ENCODE results near the gene SMIM36.
A peak's percentile ranks its signal among the peaks of the same experiment; 100 is the strongest.
"Not testable (repeated sequence)": the region's sequence is repeated elsewhere in the genome, so short reads cannot be mapped to it uniquely, and the experiment has no call there.

SMIM36 gene

GRCh38 chr17:55426851-55427586, 84.2 kb downstream of the SMIM36 start:
- no peak overlapping the region for H2AFZ ChIP-seq (ENCODE audit: low read depth, low read length, severe bottlenecking)
- H3K4me3 ChIP-seq (ENCODE audit: insufficient read depth, low read length, poor library complexity, severe bottlenecking): no peak overlapping the region
- H3K9ac ChIP-seq (ENCODE audit: low read length): no peak overlapping the region
- H3K4me2 ChIP-seq (ENCODE audit: low read depth, low read length, poor library complexity, severe bottlenecking): no peak overlapping the region
- H3K79me2 ChIP-seq (ENCODE audit: insufficient read depth, low read length): no peaks in the 10 kb centered on the region
- no peak for TF ChIP-seq CTCF (IDR thresholded peaks at IDR 0.05; ENCODE audit: insufficient read depth, low read length, poor library complexity, severe bottlenecking)
- TF ChIP-seq EZH2phosphoT487 (conservative IDR thresholded peaks at IDR 0.05; ENCODE audit: low read length): no peak
- no peaks in the 10 kb centered on the region for H3K27me3 ChIP-seq (ENCODE audit: low read length)
- H3K9me3 ChIP-seq (ENCODE audit: insufficient read depth, low read length): no peaks in the 10 kb centered on the region
- H3K27ac ChIP-seq (ENCODE audit: low read depth, low read length): no peak overlapping the region
- H4K20me1 ChIP-seq (ENCODE audit: low read depth, low read length): no peaks in the 10 kb centered on the region
- no peaks in the 10 kb centered on the region for H3F3A ChIP-seq (ENCODE audit: insufficient read depth)
- H3K36me3 ChIP-seq (ENCODE audit: low read length): no peaks in the 10 kb centered on the region
- H3K9me2 ChIP-seq (replicated peaks; ENCODE audit: insufficient read depth, low read length): no peaks in the 10 kb centered on the region

DNA sequence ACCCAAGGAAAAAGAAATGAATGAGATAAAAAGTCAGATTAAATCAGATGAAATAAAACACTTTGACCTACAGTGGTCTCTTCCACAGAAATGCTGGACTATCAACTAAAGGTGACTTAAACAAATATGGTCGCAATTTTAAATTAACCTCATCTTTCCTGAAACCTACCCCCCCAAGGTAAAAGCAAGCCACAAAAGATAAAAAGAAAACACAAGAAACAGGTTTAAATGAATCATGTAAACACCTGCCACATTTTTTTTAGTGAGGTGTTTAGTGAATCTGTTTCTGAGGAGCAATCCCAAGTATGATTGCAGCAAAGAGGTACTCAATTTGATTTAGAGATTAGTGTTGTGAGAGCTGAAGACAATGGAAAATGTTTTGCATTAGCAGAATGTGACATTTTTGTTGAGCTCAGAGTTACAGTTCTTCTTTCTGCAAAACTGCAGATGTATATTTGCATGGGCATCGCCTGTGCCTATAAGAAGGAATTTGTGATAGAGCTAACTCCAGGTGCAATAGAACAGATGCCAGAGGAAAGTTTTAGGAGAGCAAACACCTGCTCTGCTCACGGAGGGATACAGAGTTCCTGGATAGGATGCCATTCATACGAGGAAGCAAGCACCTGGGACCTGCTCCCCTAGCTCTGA, 86.2 kb downstream of the SMIM36 start:
- Histone ChIP-seq H3K4me2 (ENCODE audit: low read depth, low read length, poor library complexity, severe bottlenecking) (peak overlapping the region; percentile 31), H3K27ac (ENCODE audit: low read depth, low read length) (no peak overlapping the region), H3K9ac (ENCODE audit: low read length) (no peak overlapping the region), H3K79me2 (ENCODE audit: insufficient read depth, low read length) (peaks cover 6% of the 10 kb centered on the region; the same call in 1 of the 2 replicates), H2AFZ (ENCODE audit: low read depth, low read length, severe bottlenecking) (no peak overlapping the region), H3K27me3 (ENCODE audit: low read length) (no peaks in the 10 kb centered on the region), H3K36me3 (ENCODE audit: low read length) (no peaks in the 10 kb centered on the region), H3K9me3 (ENCODE audit: insufficient read depth, low read length) (no peaks in the 10 kb centered on the region), H4K20me1 (ENCODE audit: low read depth, low read length) (no peaks in the 10 kb centered on the region), H3K4me3 (ENCODE audit: insufficient read depth, low read length, poor library complexity, severe bottlenecking) (no peak overlapping the region), H3F3A (ENCODE audit: insufficient read depth) (peaks cover 6% of the 10 kb centered on the region), H3K9me2 (replicated peaks; ENCODE audit: insufficient read depth, low read length) (no peaks in the 10 kb centered on the region)
- TF ChIP-seq EZH2phosphoT487 (conservative IDR thresholded peaks at IDR 0.05; ENCODE audit: low read length): no peak
- no peak for TF ChIP-seq CTCF (IDR thresholded peaks at IDR 0.05; ENCODE audit: insufficient read depth, low read length, poor library complexity, severe bottlenecking)

- H3K27ac ChIP-seq (ENCODE audit: low read depth, low read length): no peak overlapping the region
- H3F3A ChIP-seq (ENCODE audit: insufficient read depth): peaks cover 9% of the 10 kb centered on the region
- H2AFZ ChIP-seq (ENCODE audit: low read depth, low read length, severe bottlenecking): no peak overlapping the region
- H3K9ac ChIP-seq (ENCODE audit: low read length): no peak overlapping the region
- H4K20me1 ChIP-seq (ENCODE audit: low read depth, low read length): no peaks in the 10 kb centered on the region
- no peaks in the 10 kb centered on the region for H3K36me3 ChIP-seq (ENCODE audit: low read length)
- H3K9me3 ChIP-seq (ENCODE audit: insufficient read depth, low read length): no peaks in the 10 kb centered on the region
- H3K79me2 ChIP-seq (ENCODE audit: insufficient read depth, low read length): peaks cover 6% of the 10 kb centered on the region; the same call in 1 of the 2 replicates
- no peak overlapping the region for H3K4me3 ChIP-seq (ENCODE audit: insufficient read depth, low read length, poor library complexity, severe bottlenecking)
- TF ChIP-seq EZH2phosphoT487 (conservative IDR thresholded peaks at IDR 0.05; ENCODE audit: low read length) (no peak), CTCF (IDR thresholded peaks at IDR 0.05; ENCODE audit: insufficient read depth, low read length, poor library complexity, severe bottlenecking) (no peak)
- H3K27me3 ChIP-seq (ENCODE audit: low read length): no peaks in the 10 kb centered on the region
- H3K4me2 ChIP-seq (ENCODE audit: low read depth, low read length, poor library complexity, severe bottlenecking): peak overlapping the region; percentile 0
- H3K9me2 ChIP-seq (replicated peaks; ENCODE audit: insufficient read depth, low read length): no peaks in the 10 kb centered on the region
Observed at GRCh38 chr17:55423535-55423934, 87.7 kb downstream of the SMIM36 start.

DNA sequence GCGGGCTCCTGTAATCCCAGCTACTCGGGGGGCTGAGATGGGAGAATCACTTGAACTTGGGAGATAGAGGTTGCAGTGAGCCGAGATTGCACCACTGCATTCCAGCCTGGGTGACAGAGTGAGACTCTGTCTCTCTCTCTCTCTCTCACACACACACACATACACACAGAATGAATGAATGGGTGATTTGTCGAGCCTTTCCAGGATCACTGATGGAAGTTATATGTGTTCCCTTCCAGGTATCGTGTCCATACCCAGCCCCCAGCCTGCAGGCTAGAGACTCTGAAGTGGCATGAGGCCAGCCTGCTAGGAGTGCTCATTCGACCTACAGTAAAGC, 88.5 kb downstream of the SMIM36 start:
- H3K27ac ChIP-seq (ENCODE audit: low read depth, low read length); H3K9ac ChIP-seq (ENCODE audit: low read length); H3K4me3 ChIP-seq (ENCODE audit: insufficient read depth, low read length, poor library complexity, severe bottlenecking); H3K79me2 ChIP-seq (ENCODE audit: insufficient read depth, low read length); H3K27me3 ChIP-seq (ENCODE audit: low read length); H3K9me2 ChIP-seq (replicated peaks; ENCODE audit: insufficient read depth, low read length); H3F3A ChIP-seq (ENCODE audit: insufficient read depth); H2AFZ ChIP-seq (ENCODE audit: low read depth, low read length, severe bottlenecking); H3K36me3 ChIP-seq (ENCODE audit: low read length); H4K20me1 ChIP-seq (ENCODE audit: low read depth, low read length); H3K9me3 ChIP-seq (ENCODE audit: insufficient read depth, low read length): not testable (repeated sequence)
- H3K4me2 ChIP-seq (ENCODE audit: low read depth, low read length, poor library complexity, severe bottlenecking): peak overlapping the region; percentile 0

Measured in SU-DHL-6 (cell line).